OCI-LY1 (cell line): ENCODE data around the gene PLEKHA8.

Experiments
- CTCF ChIP-seq: fragments of 200-600 bp; sonication (generic), shearing (Covaris generic); IDR thresholded peaks from 2 replicates; pipeline ENCODE4 v1.5.1; 2017; ENCODE audit warnings: mild to moderate bottlenecking, antibody characterized with exemption, low read length, moderate library complexity, mixed read lengths
- EZH2 ChIP-seq: fragments of 200-600 bp; sonication (generic), shearing (Covaris generic); IDR thresholded peaks from 2 replicates; pipeline ENCODE4 v1.8.0; 2017; ENCODE audit warnings: borderline replicate concordance, mixed run types, mild to moderate bottlenecking, antibody characterized with exemption, low read length, moderate library complexity, mixed read lengths

GRCh38 chr7:29988424-29989256 lies 39.6 kb upstream of the PLEKHA8 start:
- TF ChIP-seq CTCF = no peak
- TF ChIP-seq EZH2 = no peak
